PC-9 (cell line): ENCODE data around the gene CDKN1B. TPM values are rescaled to one million over a fixed set of nuclear protein-coding genes. Genes with fewer than 3 reads are reported as not detected.

Source experiments
- Bru-seq: library from RNA; stranded (reverse); fragments of 400-500 nt; gene quantifications from one replicate; lab custom pipeline; 2021; lab: Mats Ljungman, UMichigan
- BruChase-seq, 2 experiments: library from RNA; stranded (reverse); fragments of 400-500 nt; gene quantifications; one replicate each; lab custom pipeline; 2021; lab: Mats Ljungman, UMichigan
- BruUV-seq: library from RNA; stranded (reverse); fragments of 400-500 nt; replicated peaks from 2 replicates; lab custom pipeline; 2021; lab: Mats Ljungman, UMichigan
- CTCF ChIA-PET: fragments of 300-600 bp; sonication (Branson Sonifier 250); formaldehyde crosslinking; loops from one replicate; lab custom pipeline; 2022; ENCODE audit warnings: antibody characterized with exemption; lab: Charles Lee
- POLR2A ChIA-PET: fragments of 300-600 bp; sonication (Branson Sonifier 250); formaldehyde crosslinking; loops from one replicate; lab custom pipeline; 2022; ENCODE audit warnings: antibody characterized with exemption; ENCODE audit not compliant: unreplicated experiment; lab: Charles Lee
- DNase-seq, 2 experiments: peaks; one replicate each; pipeline versions ENCODE4 v3.0.0 to v3.0.0-alpha.2; 2015 to 2022; ENCODE audit warnings: mixed read lengths in 1 of 2
- H2AFZ ChIP-seq: fragments of 200-600 bp; sonication (generic); 2 replicates; pipeline ENCODE4 v1.8.1; 2017; ENCODE audit warnings: antibody characterized with exemption
- H3F3A ChIP-seq: fragments of 200-600 bp; sonication (generic); 2 replicates; pipeline ENCODE4 v1.8.1; 2017; ENCODE audit warnings: antibody characterized with exemption, mild to moderate bottlenecking, low read depth; ENCODE audit not compliant: insufficient read depth
- H3K27ac ChIP-seq: fragments of 200-600 bp; sonication (generic); 2 replicates; pipeline ENCODE4 v1.6.1; 2016; ENCODE audit warnings: mixed run types
- H3K27me3 ChIP-seq: fragments of 200-600 bp; sonication (generic); 2 replicates; pipeline ENCODE4 v1.6.1; 2016; ENCODE audit warnings: low read depth, mixed run types; ENCODE audit not compliant: insufficient read depth
- H3K36me3 ChIP-seq: fragments of 200-600 bp; sonication (generic); 2 replicates; pipeline ENCODE4 v1.6.1; 2016; ENCODE audit warnings: low read depth, mixed run types
- H3K4me1 ChIP-seq: fragments of 200-600 bp; sonication (generic); replicated peaks from 2 replicates; pipeline ENCODE4 v1.6.1; 2016; ENCODE audit warnings: mixed run types; ENCODE audit not compliant: insufficient read depth
- H3K4me2 ChIP-seq: fragments of 200-600 bp; sonication (generic); 2 replicates; pipeline ENCODE4 v1.6.1; 2017; ENCODE audit warnings: mixed run types
- H3K4me3 ChIP-seq: fragments of 200-600 bp; sonication (generic); 2 replicates; pipeline ENCODE4 v1.6.1; 2016; ENCODE audit warnings: mixed run types
- H3K79me2 ChIP-seq: fragments of 200-600 bp; sonication (generic); 2 replicates; pipeline ENCODE4 v1.6.1; 2017; ENCODE audit warnings: low read depth, mixed run types
- H3K9me2 ChIP-seq: fragments of 200-600 bp; sonication (generic); 2 replicates; pipeline ENCODE4 v1.8.1; 2017; ENCODE audit warnings: mild to moderate bottlenecking; ENCODE audit not compliant: insufficient read depth
- H3K9me3 ChIP-seq: fragments of 200-600 bp; sonication (generic); 2 replicates; pipeline ENCODE4 v1.8.1; 2016; ENCODE audit warnings: low read depth; ENCODE audit not compliant: insufficient read depth
- H4K20me1 ChIP-seq: fragments of 200-600 bp; sonication (generic); 2 replicates; pipeline ENCODE4 v1.8.1; 2017; ENCODE audit not compliant: insufficient read depth
- CTCF ChIP-seq: fragments of 200-600 bp; sonication (generic); conservative IDR thresholded peaks from 2 replicates; pipeline ENCODE4 v1.6.1; 2017; ENCODE audit warnings: mixed run types, antibody characterized with exemption, mild to moderate bottlenecking, moderate library complexity
- EZH2 ChIP-seq: fragments of 200-600 bp; sonication (generic); IDR thresholded peaks from 2 replicates; pipeline ENCODE4 v1.8.0; 2017; ENCODE audit warnings: antibody characterized with exemption, low read depth
- intact Hi-C: fragments of 100-400 bp; cut with micrococcal nuclease; formaldehyde crosslinking; loops from one replicate; pipeline ENCODE4 v1.10.0; 2022; ENCODE audit not compliant: unreplicated experiment
- long read RNA-seq: library from polyadenylated mRNA; stranded (forward); transcript quantifications from one replicate; pipeline ENCODE4 v2.0.0, GENCODE V29; 2022
- total RNA-seq: library from RNA; stranded (reverse); gene quantifications from 2 replicates; pipeline ENCODE4 v1.2.3, GENCODE V29; 2021

Gene CDKN1B
- total RNA-seq (54.9 and 67.5 TPM in 2 replicates), Bru-seq, nascent RNA (percentile 98 among the genes with signal in this experiment), BruChase-seq, experiment 1, labeled RNA remaining after a 2-hour chase (percentile 100 among the genes with signal in this experiment), BruChase-seq, experiment 2, labeled RNA remaining after a 6-hour chase (percentile 91 among the genes with signal in this experiment)
- long read RNA-seq, partial matches to known transcripts: 1 of 17 reads
- long read RNA-seq, other reads (novel, unspliced or antisense): 13 of 17 reads

GRCh38 chr12:12716793-12717585 lies at the start of gene CDKN1B:
Gene CDKN1B (plus strand): TSS chr12:12717368. CDS start chr12:12717840, 472 bp downstream.
- Histone ChIP-seq H3K27me3 (no peaks in the 10 kb centered on the region), H3K9me2 (no peaks in the 10 kb centered on the region), H2AFZ (peak within 1 kb of the TSS; percentile 89), H4K20me1 (peaks cover 8% of the 10 kb centered on the region), H3K36me3 (peaks cover 34% of the 10 kb centered on the region), H3K4me1 (peaks cover 38% of the 10 kb centered on the region), H3K4me3 (peak within 1 kb of the TSS; percentile 96), H3K79me2 (peaks cover 55% of the 10 kb centered on the region), H3F3A (peaks cover 20% of the 10 kb centered on the region), H3K27ac (peak within 1 kb of the TSS; percentile 98), H3K9me3 (no peaks in the 10 kb centered on the region), H3K4me2 (peak within 1 kb of the TSS; percentile 100)
- intact Hi-C loops: loop anchor here (1.0 to 5.0 kb wide), 6 partner anchors 8 to 1995 kb away; partner anchors contain the start of genes GPR19 and YBX3
- ChIA-PET POLR2A (interaction anchor here (0.7 to 0.9 kb wide), 2 partner anchors 9 to 1152 kb away, joined by 9 to 12 read pairs; no protein-coding TSS in a partner anchor), CTCF (interaction anchor here (0.7 to 2.0 kb wide), 2 partner anchors 18 to 20 kb away, joined by 3 to 6 read pairs; no protein-coding TSS in a partner anchor)
- BruUV-seq: no TSS peak
- no peak for TF ChIP-seq CTCF
- TF ChIP-seq EZH2: no peak
- peak; percentile 82 to 98 for DNase-seq

- Histone ChIP-seq H3K9me3 (no peaks in the 10 kb centered on the region), H3K4me3 (no peak overlapping the region), H3K4me2 (no peak overlapping the region), H3K4me1 (0 out of 2 replicates have a peak, but pooled peaks cover 4% of the 10 kb centered on the region), H3K27me3 (no peaks in the 10 kb centered on the region), H3K79me2 (no peaks in the 10 kb centered on the region), H3K9me2 (no peaks in the 10 kb centered on the region), H3K36me3 (no peaks in the 10 kb centered on the region), H3K27ac (no peak overlapping the region), H3F3A (no peaks in the 10 kb centered on the region), H2AFZ (no peak overlapping the region), H4K20me1 (no peaks in the 10 kb centered on the region)
- ChIA-PET CTCF (interaction anchor here (0.6 kb wide), 1 partner anchor 12 kb away, joined by 3 read pairs; no protein-coding TSS in a partner anchor), POLR2A (no interaction called here)
- DNase-seq: no peak
- BruUV-seq: no TSS peak
- intact Hi-C loops: no loop called here
- TF ChIP-seq CTCF (no peak), EZH2 (no peak)
These were observed 49.2 kb upstream of the CDKN1B start for GRCh38 chr12:12668005-12668404.

- no peak overlapping the region for H3K4me2 ChIP-seq
- BruUV-seq: no TSS peak
- no peaks in the 10 kb centered on the region for H3F3A ChIP-seq
- H3K27ac ChIP-seq: no peak overlapping the region
- no peaks in the 10 kb centered on the region for H4K20me1 ChIP-seq
- H3K4me1 ChIP-seq: 0 out of 2 replicates have a peak, but pooled peaks cover 4% of the 10 kb centered on the region
- intact Hi-C loops: no loop called here
- H3K79me2 ChIP-seq: no peaks in the 10 kb centered on the region
- no peaks in the 10 kb centered on the region for H3K27me3 ChIP-seq
- ChIA-PET POLR2A (no interaction called here), CTCF (no interaction called here)
- no peaks in the 10 kb centered on the region for H3K9me2 ChIP-seq
- no peaks in the 10 kb centered on the region for H3K36me3 ChIP-seq
- no peak overlapping the region for H2AFZ ChIP-seq
- DNase-seq: no peak
- TF ChIP-seq CTCF (no peak), EZH2 (no peak)
- H3K9me3 ChIP-seq: no peaks in the 10 kb centered on the region
- no peak overlapping the region for H3K4me3 ChIP-seq
These were observed 48.1 kb upstream of the CDKN1B start for GRCh38 chr12:12669020-12669419.
